GM18907 (cell line): Measurements from ENCODE around the gene LY86.
"Not testable (repeated sequence)": the region's sequence is repeated elsewhere in the genome, so short reads cannot be mapped to it uniquely, and the experiment has no call there.

Experiments
- ATAC-seq: cut with Tn5 transposase; IDR thresholded peaks from one replicate; pipeline ENCODE4 v1.9.1; 2021; ENCODE audit warnings: mild to moderate bottlenecking, moderate library complexity; ENCODE audit not compliant: unreplicated experiment

LY86 gene

GRCh38 chr6:6595952-6596351 is 7.4 kb downstream of the LY86 start:
- ATAC-seq, result no peak

- ATAC-seq, result no peak
Observed at GRCh38 chr6:6596529-6597328, 8.2 kb downstream of the LY86 start.

GRCh38 chr6:6597682-6598081 is 9.2 kb downstream of the LY86 start:
- no peak for ATAC-seq

- ATAC-seq, result no peak
Observed at GRCh38 chr6:6599468-6599873, 11.0 kb downstream of the LY86 start.

- no peak for ATAC-seq
Observed at GRCh38 chr6:6600875-6601274, 12.4 kb downstream of the LY86 start.

GRCh38 chr6:6602262-6602661 is 13.7 kb downstream of the LY86 start:
- ATAC-seq, result no peak

- ATAC-seq, result no peak
Observed at GRCh38 chr6:6603317-6603716, 14.8 kb downstream of the LY86 start.

- no peak for ATAC-seq
Observed at GRCh38 chr6:6604015-6604414, 15.5 kb downstream of the LY86 start.

GRCh38 chr6:6604566-6604965 is 16.0 kb downstream of the LY86 start:
- ATAC-seq, result no peak

- no peak for ATAC-seq
Observed at GRCh38 chr6:6605873-6606272, 17.4 kb downstream of the LY86 start.

- ATAC-seq, result not testable (repeated sequence)
Observed at GRCh38 chr6:6606391-6607030, 18.0 kb downstream of the LY86 start.

GRCh38 chr6:6609450-6609849 is 20.9 kb downstream of the LY86 start:
- ATAC-seq, result no peak

- peak; percentile 94 for ATAC-seq
Observed at GRCh38 chr6:6610031-6610591, 21.6 kb downstream of the LY86 start.

- no peak for ATAC-seq
Observed at GRCh38 chr6:6611486-6611885, 23.0 kb downstream of the LY86 start.

GRCh38 chr6:6612308-6612707 is 23.8 kb downstream of the LY86 start:
- no peak for ATAC-seq

- ATAC-seq, result not testable (repeated sequence)
Observed at GRCh38 chr6:6613103-6613718, 24.7 kb downstream of the LY86 start.

- no peak for ATAC-seq
Observed at GRCh38 chr6:6614096-6614982, 25.8 kb downstream of the LY86 start.

GRCh38 chr6:6614983-6615349 is 26.4 kb downstream of the LY86 start:
- ATAC-seq, result no peak

GRCh38 chr6:6616656-6617055 is 28.1 kb downstream of the LY86 start:
- ATAC-seq, result peak; percentile 66

- ATAC-seq, result no peak
Observed at GRCh38 chr6:6619021-6619794, 30.7 kb downstream of the LY86 start.
